DMS53 (cell line): ENCODE results near the gene IRF1.
"Not testable (repeated sequence)": the region's sequence is repeated elsewhere in the genome, so short reads cannot be mapped to it uniquely, and the experiment has no call there.

Experiments
- DNase-seq: peaks from one replicate; lab custom pipeline; 2025; lab: John Stamatoyannopoulos, UW

The IRF1 gene

GRCh38 chr5:132487095-132487428 lies 3.5 kb downstream of the IRF1 start:
- DNase-seq: no peak

GRCh38 chr5:132486318-132487094 lies 4.1 kb downstream of the IRF1 start:
- no peak for DNase-seq

GRCh38 chr5:132485641-132486317 lies 4.8 kb downstream of the IRF1 start:
- DNase-seq: no peak

- not testable (repeated sequence) for DNase-seq
Measured at GRCh38 chr5:132484876-132485640, 5.5 kb downstream of the IRF1 start.

- no peak for DNase-seq
Measured at GRCh38 chr5:132484391-132484725, 6.2 kb downstream of the IRF1 start.

- DNase-seq: no peak
Measured at GRCh38 chr5:132483661-132484390, 6.7 kb downstream of the IRF1 start.

- DNase-seq: no peak
Measured at GRCh38 chr5:132483101-132483500, 7.5 kb downstream of the IRF1 start.

- DNase-seq: peak; percentile 35
Measured at GRCh38 chr5:132481596-132482211, 8.9 kb downstream of the IRF1 start.

GRCh38 chr5:132480893-132481595 lies 9.5 kb downstream of the IRF1 start:
- DNase-seq: no peak

- DNase-seq: no peak
Measured at GRCh38 chr5:132480546-132480892, 10.1 kb downstream of the IRF1 start.

- no peak for DNase-seq
Measured at GRCh38 chr5:132480042-132480441, 10.5 kb downstream of the IRF1 start.

GRCh38 chr5:132479111-132479951 lies 11.2 kb downstream of the IRF1 start:
- no peak for DNase-seq

- DNase-seq: no peak
Measured at GRCh38 chr5:132478366-132478871, 12.2 kb downstream of the IRF1 start.

- peak; percentile 48 for DNase-seq
Measured at GRCh38 chr5:132477784-132478365, 12.7 kb downstream of the IRF1 start.

GRCh38 chr5:132476876-132477781 lies 13.4 kb downstream of the IRF1 start:
- DNase-seq: peak; percentile 87

- DNase-seq: no peak
Measured at GRCh38 chr5:132475987-132476875, 14.3 kb downstream of the IRF1 start.

- no peak for DNase-seq
Measured at GRCh38 chr5:132475497-132475882, 15.1 kb downstream of the IRF1 start.
